ENCODE measurements around the gene IQGAP1.
A peak's percentile ranks its signal among the peaks of the same experiment; 100 is the strongest.
"Not testable (repeated sequence)": the region's sequence is repeated elsewhere in the genome, so short reads cannot be mapped to it uniquely, and the experiment has no call there.

Gene IQGAP1

GRCh38 chr15:90519688-90520087 is 131.6 kb downstream of the IQGAP1 start:
- no peaks in the 10 kb centered on the region for H3K36me3 ChIP-seq (ENCODE audit: low read depth)
- H3K4me1 ChIP-seq (ENCODE audit: insufficient read depth, poor library complexity, severe bottlenecking), result peaks cover 9% of the 10 kb centered on the region
- no peak for TF ChIP-seq CTCF (IDR thresholded peaks at IDR 0.05; ENCODE audit: poor library complexity, severe bottlenecking)
- H3K9me3 ChIP-seq (ENCODE audit: severe bottlenecking), result no peaks in the 10 kb centered on the region
- H3K27ac ChIP-seq (ENCODE audit: poor library complexity, severe bottlenecking), result peak overlapping the region; percentile 39
- H3K27me3 ChIP-seq (ENCODE audit: insufficient read depth, poor library complexity, severe bottlenecking), result no peaks in the 10 kb centered on the region
- ATAC-seq (ENCODE audit: low read depth) (peak; percentile 83), DNase-seq (ENCODE audit: low spot score) (no peak)
- no peak overlapping the region for H3K4me3 ChIP-seq (ENCODE audit: severe bottlenecking)

GRCh38 chr15:90520365-90520764 is 132.3 kb downstream of the IQGAP1 start:
- H3K4me1 ChIP-seq (ENCODE audit: insufficient read depth, poor library complexity, severe bottlenecking), result peaks cover 9% of the 10 kb centered on the region
- no peak for DNase-seq (ENCODE audit: low spot score)
- H3K36me3 ChIP-seq (ENCODE audit: low read depth), result no peaks in the 10 kb centered on the region
- H3K27me3 ChIP-seq (ENCODE audit: insufficient read depth, poor library complexity, severe bottlenecking), result no peaks in the 10 kb centered on the region
- TF ChIP-seq CTCF (IDR thresholded peaks at IDR 0.05; ENCODE audit: poor library complexity, severe bottlenecking), result no peak
- ATAC-seq (ENCODE audit: low read depth), result no peak
- no peaks in the 10 kb centered on the region for H3K9me3 ChIP-seq (ENCODE audit: severe bottlenecking)
- H3K27ac ChIP-seq (ENCODE audit: poor library complexity, severe bottlenecking), result peak overlapping the region; percentile 39
- no peak overlapping the region for H3K4me3 ChIP-seq (ENCODE audit: severe bottlenecking)

DNA sequence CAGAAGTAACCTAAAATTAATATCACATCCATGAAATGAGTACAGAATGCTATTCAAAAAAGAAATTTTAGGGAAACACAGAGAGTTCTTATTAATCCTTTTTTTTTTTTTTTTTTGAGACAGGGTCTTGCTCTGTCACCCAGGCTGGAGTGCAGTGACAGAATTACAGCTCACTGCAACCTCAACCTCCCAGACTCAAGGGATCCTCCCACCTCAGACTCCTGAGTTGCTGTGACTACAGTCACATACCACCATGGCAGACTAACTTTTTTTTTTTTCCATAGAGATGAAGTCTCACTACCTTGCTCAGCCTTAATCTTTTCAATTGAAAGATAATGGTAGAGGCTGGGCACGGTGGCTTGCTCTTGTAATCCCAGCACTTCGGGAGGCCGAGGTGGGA is 135.3 kb downstream of the IQGAP1 start:
- Histone ChIP-seq H3K27me3 (ENCODE audit: insufficient read depth, poor library complexity, severe bottlenecking) (no peaks in the 10 kb centered on the region), H3K36me3 (ENCODE audit: low read depth) (no peaks in the 10 kb centered on the region), H3K27ac (ENCODE audit: poor library complexity, severe bottlenecking) (no peak overlapping the region), H3K9me3 (ENCODE audit: severe bottlenecking) (no peaks in the 10 kb centered on the region), H3K4me1 (ENCODE audit: insufficient read depth, poor library complexity, severe bottlenecking) (peaks cover 9% of the 10 kb centered on the region), H3K4me3 (ENCODE audit: severe bottlenecking) (no peak overlapping the region)
- no peak for TF ChIP-seq CTCF (IDR thresholded peaks at IDR 0.05; ENCODE audit: poor library complexity, severe bottlenecking)
- DNase-seq (ENCODE audit: low spot score) (no peak), ATAC-seq (ENCODE audit: low read depth) (no peak)

DNA sequence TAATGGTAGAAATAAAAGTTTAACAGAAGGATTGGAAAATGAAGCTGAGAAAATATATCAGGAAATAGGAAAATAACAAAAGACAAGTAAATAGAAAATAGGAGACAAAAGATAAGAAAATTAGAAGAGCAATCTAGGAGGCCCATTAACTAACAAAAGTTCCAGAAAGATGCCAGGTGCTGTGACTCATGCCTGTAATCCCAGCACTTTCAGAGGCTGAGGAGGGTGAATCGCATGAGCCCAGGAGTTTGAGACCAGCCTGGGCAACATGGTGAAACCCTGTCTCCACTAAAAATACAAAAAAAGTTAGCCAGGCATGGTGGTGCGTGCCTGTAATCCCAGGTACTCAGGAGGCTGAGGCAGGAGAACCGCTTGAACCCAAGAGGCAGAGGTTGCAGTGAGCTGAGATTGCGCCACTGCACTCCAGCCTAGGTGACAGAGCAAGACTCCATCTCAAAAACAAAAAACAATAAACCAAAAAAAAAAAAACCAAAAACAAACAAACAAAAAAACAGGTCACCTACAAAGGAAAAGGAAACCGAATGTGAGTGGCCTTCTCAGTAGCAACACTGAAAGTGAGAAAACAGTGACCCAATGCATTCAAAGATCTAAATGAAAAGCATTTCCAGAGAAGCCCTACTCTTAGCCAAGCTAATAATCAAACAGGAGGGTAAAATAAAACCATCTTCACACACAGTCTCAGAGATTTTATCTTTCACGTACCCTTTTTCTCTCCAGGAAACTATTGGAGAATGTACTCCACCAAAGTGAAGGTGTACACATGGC is 136.2 kb downstream of the IQGAP1 start:
- DNase-seq (ENCODE audit: low spot score); H3K36me3 ChIP-seq (ENCODE audit: low read depth); H3K27ac ChIP-seq (ENCODE audit: poor library complexity, severe bottlenecking); H3K4me1 ChIP-seq (ENCODE audit: insufficient read depth, poor library complexity, severe bottlenecking); H3K4me3 ChIP-seq (ENCODE audit: severe bottlenecking); H3K27me3 ChIP-seq (ENCODE audit: insufficient read depth, poor library complexity, severe bottlenecking); H3K9me3 ChIP-seq (ENCODE audit: severe bottlenecking): not testable (repeated sequence)
- 0 out of 3 replicates have a peak, but pooled peaks have one; percentile 35 for ATAC-seq (ENCODE audit: low read depth)

DNA sequence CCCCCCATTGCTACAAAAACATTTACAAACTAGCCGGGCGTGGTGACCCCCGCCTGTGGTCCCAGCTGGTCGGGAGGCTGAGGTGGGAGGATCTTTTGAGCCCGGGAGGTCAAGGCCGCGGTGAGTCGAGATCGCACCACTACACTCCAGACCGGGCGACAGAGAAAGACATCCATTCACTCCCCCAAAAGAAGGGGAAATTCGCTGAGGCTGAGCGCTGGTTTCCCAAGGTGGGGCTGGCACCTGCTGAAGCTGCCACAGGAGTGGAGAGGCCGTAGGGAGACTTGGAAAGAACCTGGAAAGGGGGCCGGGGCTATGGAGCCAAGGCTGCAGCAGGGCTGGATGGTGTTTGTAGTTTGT is 140.9 kb downstream of the IQGAP1 start:
- DNase-seq (ENCODE audit: low spot score), result no peak
- Histone ChIP-seq H3K27me3 (ENCODE audit: insufficient read depth, poor library complexity, severe bottlenecking) (no peaks in the 10 kb centered on the region), H3K9me3 (ENCODE audit: severe bottlenecking) (no peaks in the 10 kb centered on the region), H3K36me3 (ENCODE audit: low read depth) (no peaks in the 10 kb centered on the region), H3K4me3 (ENCODE audit: severe bottlenecking) (peak overlapping the region; percentile 98), H3K4me1 (ENCODE audit: insufficient read depth, poor library complexity, severe bottlenecking) (peaks cover 7% of the 10 kb centered on the region), H3K27ac (ENCODE audit: poor library complexity, severe bottlenecking) (peak overlapping the region; percentile 65)
- no peak for ATAC-seq (ENCODE audit: low read depth)
- no peak for TF ChIP-seq CTCF (IDR thresholded peaks at IDR 0.05; ENCODE audit: poor library complexity, severe bottlenecking)

All from RWPE2 (cell line).